Prostate gland (tissue), 2 donors: ENCODE measurements around the gene TNFAIP3. TPM values are rescaled to one million over a fixed set of nuclear protein-coding genes. Genes with fewer than 3 reads are reported as not detected.

ENCODE experiments used
- DNase-seq: peaks from one replicate; pipeline ENCODE4 v3.0.0-alpha.2; 2019; ENCODE audit warnings: low spot score
- H3K27ac ChIP-seq, 2 donors: fragments of 200-600 bp; sonication (generic); 2 replicates each; pipeline ENCODE4 v1.5.1; 2017 to 2019
- H3K27me3 ChIP-seq: fragments of 200-600 bp; sonication (generic); replicated peaks from 2 replicates; pipeline ENCODE4 v1.5.1; 2019; ENCODE audit not compliant: insufficient read depth
- H3K36me3 ChIP-seq, 2 donors: fragments of 200-600 bp; sonication (generic); 1 replicate in 1 of 2; 2 replicates in 1 of 2; pipeline versions ENCODE4 v1.5.1 to v1.8.1; 2017 to 2019
- H3K4me1 ChIP-seq: fragments of 200-600 bp; sonication (generic); replicated peaks from 2 replicates; pipeline ENCODE4 v1.5.1; 2019
- H3K4me3 ChIP-seq, 2 donors: fragments of 200-600 bp; sonication (generic); 2 replicates each; pipeline ENCODE4 v1.5.1; 2017 to 2019
- H3K9me3 ChIP-seq: fragments of 200-600 bp; sonication (generic); 2 replicates; pipeline ENCODE4 v1.5.1; 2017
- POLR2A ChIP-seq: fragments of 450-650 bp; IDR thresholded peaks from one replicate; pipeline ENCODE4 v1.6.1; 2016; ENCODE audit warnings: antibody characterized with exemption, mild to moderate bottlenecking
- POLR2AphosphoS5 ChIP-seq: sonication (generic); formaldehyde crosslinking; IDR thresholded peaks from one replicate; pipeline ENCODE4 v1.6.1; 2017; ENCODE audit warnings: antibody characterized with exemption
- WGBS: methylation state at CpG from one replicate; pipeline ENCODE4 v1.1.5; 2018; 5-methylcytosine and 5-hydroxymethylcytosine counted together
- intact Hi-C: fragments of 100-400 bp; cut with DNase I; formaldehyde crosslinking; loops from one replicate; pipeline ENCODE4 v1.14.2; 2022
- total RNA-seq, 2 donors: library from RNA; depleted of rRNA; stranded (reverse); fragments of >200 nt; gene quantifications; one replicate each; pipeline ENCODE4 v1.1.0, GENCODE V29; 2016
- TF ChIP-seq, protein P1 (sequence below), 4 experiments: fragments of 200-600 bp in 2 of 4; fragments of 450-650 bp in 2 of 4; sonication (generic) in 2 of 4; IDR thresholded peaks; 1 replicate in 3 of 4; 2 replicates in 1 of 4; pipeline ENCODE4 v1.5.1; 2016 to 2019; ENCODE audit warnings: antibody characterized with exemption in 4 of 4, mild to moderate bottlenecking in 2 of 4, moderate library complexity in 2 of 4

TNFAIP3 gene
- total RNA-seq, 2 donors from 2014 or later: 13.0 to 19.9 TPM

GRCh38 chr6:137896647-137897046 lies 29.6 kb downstream of the TNFAIP3 start:
- H3K27me3 ChIP-seq: no peaks in the 10 kb centered on the region
- TF ChIP-seq POLR2A: no peak
- TF ChIP-seq, protein P1, sequence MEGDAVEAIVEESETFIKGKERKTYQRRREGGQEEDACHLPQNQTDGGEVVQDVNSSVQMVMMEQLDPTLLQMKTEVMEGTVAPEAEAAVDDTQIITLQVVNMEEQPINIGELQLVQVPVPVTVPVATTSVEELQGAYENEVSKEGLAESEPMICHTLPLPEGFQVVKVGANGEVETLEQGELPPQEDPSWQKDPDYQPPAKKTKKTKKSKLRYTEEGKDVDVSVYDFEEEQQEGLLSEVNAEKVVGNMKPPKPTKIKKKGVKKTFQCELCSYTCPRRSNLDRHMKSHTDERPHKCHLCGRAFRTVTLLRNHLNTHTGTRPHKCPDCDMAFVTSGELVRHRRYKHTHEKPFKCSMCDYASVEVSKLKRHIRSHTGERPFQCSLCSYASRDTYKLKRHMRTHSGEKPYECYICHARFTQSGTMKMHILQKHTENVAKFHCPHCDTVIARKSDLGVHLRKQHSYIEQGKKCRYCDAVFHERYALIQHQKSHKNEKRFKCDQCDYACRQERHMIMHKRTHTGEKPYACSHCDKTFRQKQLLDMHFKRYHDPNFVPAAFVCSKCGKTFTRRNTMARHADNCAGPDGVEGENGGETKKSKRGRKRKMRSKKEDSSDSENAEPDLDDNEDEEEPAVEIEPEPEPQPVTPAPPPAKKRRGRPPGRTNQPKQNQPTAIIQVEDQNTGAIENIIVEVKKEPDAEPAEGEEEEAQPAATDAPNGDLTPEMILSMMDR (IDR thresholded peaks at IDR 0.05): no peak
- no peak for TF ChIP-seq POLR2AphosphoS5
- no peak overlapping the region for H3K4me3 ChIP-seq
- no peak overlapping the region for H3K27ac ChIP-seq
- intact Hi-C loops: no loop called here
- 88% methylated on average over 3 of the region's 3 CpGs for WGBS
- no peaks in the 10 kb centered on the region for H3K9me3 ChIP-seq
- H3K4me1 ChIP-seq: no peaks in the 10 kb centered on the region
- DNase-seq: no peak
- H3K36me3 ChIP-seq: no peaks in the 10 kb centered on the region

GRCh38 chr6:137900815-137901214 lies 33.8 kb downstream of the TNFAIP3 start:
- no peak overlapping the region for H3K4me3 ChIP-seq
- H3K4me1 ChIP-seq: no peaks in the 10 kb centered on the region
- no peak overlapping the region for H3K27ac ChIP-seq
- 77% methylated on average over 2 of the region's 2 CpGs for WGBS
- no peaks in the 10 kb centered on the region for H3K36me3 ChIP-seq
- DNase-seq: no peak
- intact Hi-C loops: no loop called here
- H3K9me3 ChIP-seq: no peaks in the 10 kb centered on the region
- TF ChIP-seq, protein P1 (IDR thresholded peaks at IDR 0.05): no peak
- TF ChIP-seq POLR2AphosphoS5 (no peak), POLR2A (no peak)
- H3K27me3 ChIP-seq: no peaks in the 10 kb centered on the region

DNA sequence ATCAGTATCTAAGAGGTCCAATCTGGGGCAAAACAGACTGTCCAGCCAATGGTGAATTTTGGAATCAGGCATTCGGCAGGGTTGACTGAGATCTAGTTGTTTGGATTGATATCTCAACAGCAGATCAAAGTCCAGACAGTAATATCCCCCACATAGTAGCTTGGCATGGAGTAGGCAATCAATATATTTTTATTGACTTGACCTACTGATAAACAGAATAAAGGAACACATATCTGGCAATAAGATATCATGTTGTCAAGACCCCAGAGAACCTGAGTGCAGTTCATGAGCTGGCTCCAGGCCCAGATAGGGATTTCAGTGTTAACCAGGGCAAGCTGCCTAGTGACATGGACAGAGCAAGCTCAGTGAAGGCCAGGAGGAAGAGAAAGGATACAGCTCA lies 34.4 kb downstream of the TNFAIP3 start:
- DNase-seq: no peak
- H3K4me1 ChIP-seq: no peaks in the 10 kb centered on the region
- no peaks in the 10 kb centered on the region for H3K36me3 ChIP-seq
- H3K9me3 ChIP-seq: no peaks in the 10 kb centered on the region
- H3K27ac ChIP-seq: no peak overlapping the region
- TF ChIP-seq, protein P1 (IDR thresholded peaks at IDR 0.05): no peak
- TF ChIP-seq POLR2A (no peak), POLR2AphosphoS5 (no peak)
- no peaks in the 10 kb centered on the region for H3K27me3 ChIP-seq
- no peak overlapping the region for H3K4me3 ChIP-seq
- intact Hi-C loops: no loop called here
- WGBS: 61% methylated on average over 1 of the region's 1 CpG

DNA sequence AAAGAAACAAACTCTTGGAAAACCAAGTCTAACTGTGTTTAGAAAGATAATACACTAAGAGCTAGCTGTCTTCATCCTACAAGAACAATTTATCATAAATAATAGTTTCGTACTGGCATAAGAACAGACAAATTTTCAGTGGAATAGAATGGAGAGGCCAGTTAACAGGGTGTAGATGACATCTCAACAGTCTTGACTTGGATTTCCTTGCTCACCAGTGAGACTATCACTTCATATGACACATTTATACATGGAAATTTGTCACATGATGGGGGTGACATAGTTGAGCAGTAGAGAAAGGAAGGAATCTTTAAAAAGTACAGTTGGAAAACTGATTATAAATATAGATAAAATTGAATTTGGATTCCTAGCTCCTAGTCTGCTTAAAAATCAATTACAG lies 35.6 kb downstream of the TNFAIP3 start:
- Histone ChIP-seq H3K27ac (no peak overlapping the region), H3K4me3 (no peak overlapping the region), H3K36me3 (no peaks in the 10 kb centered on the region), H3K4me1 (no peaks in the 10 kb centered on the region), H3K27me3 (no peaks in the 10 kb centered on the region), H3K9me3 (no peaks in the 10 kb centered on the region)
- TF ChIP-seq, protein P1 (IDR thresholded peaks at IDR 0.05): no peak
- no peak for TF ChIP-seq POLR2AphosphoS5
- TF ChIP-seq POLR2A: no peak
- intact Hi-C loops: no loop called here
- 94% methylated on average over 1 of the region's 1 CpG for WGBS
- DNase-seq: no peak

DNA sequence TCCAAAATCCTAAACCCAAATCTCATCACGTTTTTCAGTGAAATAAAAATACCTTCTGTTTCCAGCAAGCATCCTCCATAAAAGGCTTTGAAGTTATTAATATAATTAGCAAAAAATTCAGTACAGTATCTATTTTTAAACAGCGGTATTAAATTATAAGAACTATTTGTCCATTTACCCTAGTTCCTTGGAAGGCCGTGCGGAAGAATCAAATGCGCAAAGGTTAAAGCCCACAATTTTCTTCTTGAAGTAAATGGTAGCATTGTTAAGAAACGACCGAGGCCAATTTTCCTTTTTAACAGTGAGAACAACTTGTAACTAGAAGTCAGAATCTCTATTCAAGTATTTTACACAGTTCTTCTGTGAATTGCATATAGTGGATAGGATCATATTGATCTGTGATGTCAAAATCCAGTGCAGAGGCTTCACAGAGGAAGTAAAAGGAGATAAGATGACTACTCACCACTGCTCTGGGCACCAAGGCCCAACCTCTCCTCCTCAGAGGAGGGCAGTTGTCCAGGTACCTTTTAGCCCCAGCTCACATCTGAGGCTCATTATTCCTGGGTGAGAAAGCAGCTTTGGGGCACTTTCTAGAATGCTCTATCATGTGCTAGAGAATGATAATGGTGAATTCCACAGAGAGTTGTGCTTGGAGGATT lies 36.3 kb downstream of the TNFAIP3 start:
- WGBS: 72% methylated on average over 7 of the region's 7 CpGs
- H3K4me3 ChIP-seq: no peak overlapping the region

More for the DNA sequence above, 36.3 kb downstream of the TNFAIP3 start:
- no peaks in the 10 kb centered on the region for H3K4me1 ChIP-seq
- intact Hi-C loops: no loop called here
- no peak overlapping the region for H3K27ac ChIP-seq
- H3K27me3 ChIP-seq: no peaks in the 10 kb centered on the region
- TF ChIP-seq POLR2A (no peak), POLR2AphosphoS5 (no peak)
- TF ChIP-seq, protein P1 (IDR thresholded peaks at IDR 0.05): no peak
- H3K9me3 ChIP-seq: no peaks in the 10 kb centered on the region
- no peaks in the 10 kb centered on the region for H3K36me3 ChIP-seq
- no peak for DNase-seq
